Hematopoietic multipotent progenitor cell treated with erythropoietin and hydrocortisone succinate and interleukin-3 and kit ligand, for 17 days (in vitro differentiated cells): ENCODE results near the gene PDE6D.
A peak's percentile ranks its signal among the peaks of the same experiment; 100 is the strongest.
"Not testable (repeated sequence)": the region's sequence is repeated elsewhere in the genome, so short reads cannot be mapped to it uniquely, and the experiment has no call there.

Source experiments
- DNase-seq: peaks from one replicate; pipeline ENCODE4 v3.0.0-alpha.2; 2015; ENCODE audit warnings: low spot score

The PDE6D gene

GRCh38 chr2:231718799-231719198, 62.3 kb downstream of the PDE6D start:
- DNase-seq = no peak

GRCh38 chr2:231717281-231718171, 63.6 kb downstream of the PDE6D start:
- peak; percentile 33 for DNase-seq

GRCh38 chr2:231716666-231717280, 64.3 kb downstream of the PDE6D start:
- no peak for DNase-seq

- no peak for DNase-seq
These were observed 65.0 kb downstream of the PDE6D start for GRCh38 chr2:231715988-231716616.

- DNase-seq = no peak
These were observed 65.6 kb downstream of the PDE6D start for GRCh38 chr2:231715499-231715837.

- peak; percentile 87 for DNase-seq
These were observed 66.2 kb downstream of the PDE6D start for GRCh38 chr2:231714639-231715498.

- DNase-seq = peak; percentile 94
These were observed 67.1 kb downstream of the PDE6D start for GRCh38 chr2:231713730-231714638.

- DNase-seq = not testable (repeated sequence)
These were observed 67.7 kb downstream of the PDE6D start for GRCh38 chr2:231713406-231713729.

- DNase-seq = not testable (repeated sequence)
These were observed 68.5 kb downstream of the PDE6D start for GRCh38 chr2:231712451-231713021.

- peak; percentile 26 for DNase-seq
These were observed 69.2 kb downstream of the PDE6D start for GRCh38 chr2:231711677-231712450.

- DNase-seq = peak; percentile 59
These were observed 70.0 kb downstream of the PDE6D start for GRCh38 chr2:231710799-231711676.

- DNase-seq = peak; percentile 91
These were observed 70.9 kb downstream of the PDE6D start for GRCh38 chr2:231709981-231710798.

- DNase-seq = peak; percentile 49
These were observed 71.5 kb downstream of the PDE6D start for GRCh38 chr2:231709636-231709980.

- DNase-seq = peak; percentile 63
These were observed 72.1 kb downstream of the PDE6D start for GRCh38 chr2:231708773-231709635.

- DNase-seq = peak; percentile 92
These were observed 72.9 kb downstream of the PDE6D start, which contains the start of gene PTMA for GRCh38 chr2:231707927-231708772. TSS of gene PTMA (plus strand) at chr2:231708525. CDS start at chr2:231708707, 182 bp downstream.

- no peak for DNase-seq
These were observed 73.5 kb downstream of the PDE6D start for GRCh38 chr2:231707625-231707926.
